Stimulated activated naive CD8-positive, alpha-beta T cell treated with anti-CD3 and anti-CD28 coated beads, Interleukin-15, Interleukin-2, amounts not matched to agents 100 ng/mL and 50 ng/mL, for 24 hours (primary cell): ENCODE results near the gene RTN4R.
"Not testable (repeated sequence)": the region's sequence is repeated elsewhere in the genome, so short reads cannot be mapped to it uniquely, and the experiment has no call there.

ENCODE experiments used
- H3K27ac Mint-ChIP-seq: one replicate; pipeline ENCODE4 v1.8.0; 2021; ENCODE audit warnings: mild to moderate bottlenecking, mixed read lengths
- H3K27me3 Mint-ChIP-seq: one replicate; pipeline ENCODE4 v1.8.0; 2021; ENCODE audit warnings: mixed read lengths
- H3K36me3 Mint-ChIP-seq: one replicate; pipeline ENCODE4 v1.8.0; 2021; ENCODE audit warnings: low read depth, mixed read lengths
- H3K4me1 Mint-ChIP-seq: one replicate; pipeline ENCODE4 v1.8.0; 2021; ENCODE audit warnings: low read depth, mixed read lengths
- H3K4me3 Mint-ChIP-seq: one replicate; pipeline ENCODE4 v1.8.0; 2021; ENCODE audit warnings: mild to moderate bottlenecking, mixed read lengths
- H3K9me3 Mint-ChIP-seq: one replicate; pipeline ENCODE4 v1.8.0; 2021; ENCODE audit warnings: mixed read lengths

RTN4R gene

GRCh38 chr22:20271114-20271994 is 3.2 kb upstream of the RTN4R start:
- Mint-ChIP-seq H3K4me1 (peaks cover 5% of the 10 kb centered on the region), H3K9me3 (no peaks in the 10 kb centered on the region), H3K27me3 (no peaks in the 10 kb centered on the region), H3K27ac (no peak overlapping the region), H3K4me3 (no peak overlapping the region), H3K36me3 (no peaks in the 10 kb centered on the region)

DNA sequence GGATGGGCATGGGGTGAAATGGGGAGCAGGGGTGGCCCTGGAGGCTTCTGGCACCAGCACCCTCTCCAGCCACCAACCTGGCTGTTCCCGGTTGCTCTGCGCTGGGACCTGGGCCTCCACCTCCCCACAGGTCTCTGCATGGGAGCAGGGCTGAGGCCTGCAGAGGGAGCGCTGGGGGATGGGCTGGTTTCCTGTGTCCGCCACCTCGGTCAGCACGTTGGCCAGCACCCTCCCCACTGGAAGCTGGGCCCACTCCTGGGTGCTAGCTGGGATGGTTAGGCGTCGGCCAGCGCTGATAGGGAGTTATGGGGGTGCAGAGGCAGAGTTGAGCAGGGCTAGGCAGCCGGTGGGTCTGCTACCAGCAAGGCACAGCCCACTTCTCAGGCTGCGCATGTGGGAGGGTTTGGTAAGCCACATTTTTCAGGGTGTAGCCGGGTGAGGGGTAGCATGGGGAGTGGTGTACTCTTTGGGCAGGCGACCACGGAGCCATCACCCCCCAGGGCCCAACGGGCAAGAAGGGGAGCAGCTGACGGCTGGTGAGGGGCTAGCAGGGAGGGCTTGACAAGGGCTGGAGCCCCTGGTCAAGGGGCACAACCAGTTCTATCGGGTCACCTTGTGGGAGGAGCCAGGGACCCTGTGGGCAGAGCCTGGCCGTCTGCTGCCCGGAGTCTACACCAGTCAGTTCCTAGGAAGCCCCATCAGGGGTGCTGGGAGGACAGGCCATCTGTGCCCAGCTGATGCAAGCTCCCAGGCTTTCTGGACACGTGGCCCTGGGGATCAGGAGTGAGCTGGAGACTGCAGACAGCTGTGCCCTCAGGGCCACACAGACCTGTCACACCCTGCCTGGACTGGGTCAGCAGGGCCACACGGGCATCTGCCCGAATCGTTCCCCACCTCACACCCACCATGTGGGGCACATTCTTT is 2.3 kb upstream of the RTN4R start:
- not testable (repeated sequence) for H3K27me3 Mint-ChIP-seq, H3K4me3 Mint-ChIP-seq, H3K9me3 Mint-ChIP-seq, H3K27ac Mint-ChIP-seq, H3K4me1 Mint-ChIP-seq, H3K36me3 Mint-ChIP-seq

DNA sequence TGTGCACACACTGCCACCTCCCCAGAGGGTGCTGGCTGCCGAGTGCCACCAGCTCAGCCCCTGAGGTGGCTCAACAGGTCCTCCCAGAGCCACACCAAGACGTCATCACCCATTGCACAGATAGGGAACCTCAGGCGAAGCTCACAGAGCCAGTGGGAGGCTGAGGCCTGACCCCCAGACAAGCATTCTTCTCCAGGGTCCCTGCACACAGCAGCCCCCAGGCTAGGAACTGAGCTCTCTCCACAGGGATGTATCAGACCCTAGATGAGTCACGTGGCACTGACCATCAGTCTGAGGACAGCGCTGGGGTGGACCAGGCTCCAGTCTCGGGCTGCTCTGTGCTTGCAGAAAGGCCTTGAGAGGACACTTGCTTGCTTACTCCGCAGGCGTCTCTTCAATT is 1.6 kb upstream of the RTN4R start:
- H3K27ac Mint-ChIP-seq, H3K4me1 Mint-ChIP-seq, H3K36me3 Mint-ChIP-seq, H3K4me3 Mint-ChIP-seq, H3K27me3 Mint-ChIP-seq, H3K9me3 Mint-ChIP-seq: not testable (repeated sequence)

DNA sequence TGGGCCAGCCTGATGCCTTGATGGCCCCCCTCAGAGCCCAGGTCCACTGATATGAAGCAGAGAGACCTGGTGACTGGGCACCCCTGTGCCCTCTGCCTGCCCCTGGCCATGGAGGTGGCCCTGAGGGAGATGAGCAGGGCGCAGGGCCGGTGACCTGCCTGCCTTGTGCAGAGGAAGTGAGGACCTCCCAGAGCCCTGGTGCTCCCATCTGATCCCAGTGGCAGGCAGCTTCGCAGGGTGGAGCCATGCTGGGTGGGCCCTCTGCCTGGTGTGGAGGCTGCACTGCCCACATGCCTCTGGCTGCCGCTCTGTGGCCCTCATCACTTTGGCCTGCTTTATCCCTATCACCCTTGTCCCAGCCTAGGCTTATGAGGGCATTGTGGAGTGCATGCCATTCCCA is 1.1 kb upstream of the RTN4R start:
- not testable (repeated sequence) for H3K4me1 Mint-ChIP-seq, H3K9me3 Mint-ChIP-seq, H3K36me3 Mint-ChIP-seq, H3K27ac Mint-ChIP-seq, H3K4me3 Mint-ChIP-seq, H3K27me3 Mint-ChIP-seq

DNA sequence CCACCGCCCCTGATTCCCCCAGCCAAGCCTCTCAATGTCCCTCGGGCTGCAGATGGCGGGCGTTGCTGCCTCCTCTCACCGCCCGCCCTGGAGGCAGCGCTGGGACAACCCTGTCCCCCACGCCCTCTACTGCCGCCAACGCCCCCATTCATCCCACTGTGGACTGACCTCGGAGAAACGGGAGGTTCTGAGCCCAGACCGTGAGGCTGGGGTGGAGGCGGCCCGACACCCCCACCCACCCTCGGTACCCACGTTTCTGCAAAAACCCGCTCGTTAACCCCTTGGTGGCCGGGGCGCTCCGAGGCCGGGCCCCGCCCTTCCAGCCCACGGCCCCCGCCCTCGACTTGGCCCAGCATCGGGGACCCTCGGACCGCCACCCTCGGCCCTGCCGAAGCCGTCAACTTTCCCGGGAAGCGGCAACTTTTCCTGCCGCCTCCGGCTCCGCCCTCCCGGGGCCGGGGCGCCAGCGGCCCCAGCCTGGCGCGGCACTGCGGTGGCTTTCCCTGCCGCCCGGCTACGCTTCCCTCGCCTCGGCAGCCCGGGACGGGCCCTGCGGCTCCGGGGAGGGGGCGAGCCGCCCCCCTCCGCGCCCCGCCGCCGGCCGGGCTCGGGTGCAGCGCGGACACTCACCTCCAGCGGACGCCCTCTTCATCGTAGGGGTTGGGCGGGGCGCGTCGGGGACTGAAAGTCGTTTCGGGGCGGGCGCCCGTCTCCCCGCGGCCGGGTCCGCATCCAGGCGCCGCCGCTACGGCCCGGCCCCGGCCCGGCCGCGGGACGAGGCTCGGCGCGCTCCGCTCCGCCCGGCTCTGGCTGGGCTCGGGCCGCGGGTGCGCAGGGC is 458 bp downstream of the RTN4R start:
- no peaks in the 10 kb centered on the region for H3K27me3 Mint-ChIP-seq
- no peaks in the 10 kb centered on the region for H3K36me3 Mint-ChIP-seq
- H3K4me3 Mint-ChIP-seq: peak overlapping the region; percentile 10
- peaks cover 5% of the 10 kb centered on the region for H3K4me1 Mint-ChIP-seq
- no peak overlapping the region for H3K27ac Mint-ChIP-seq
- no peaks in the 10 kb centered on the region for H3K9me3 Mint-ChIP-seq

GRCh38 chr22:20266667-20267440 is 1.3 kb downstream of the RTN4R start:
- not testable (repeated sequence) for H3K4me1 Mint-ChIP-seq, H3K36me3 Mint-ChIP-seq, H3K9me3 Mint-ChIP-seq, H3K27ac Mint-ChIP-seq, H3K27me3 Mint-ChIP-seq
- H3K4me3 Mint-ChIP-seq: peak overlapping the region; percentile 37

DNA sequence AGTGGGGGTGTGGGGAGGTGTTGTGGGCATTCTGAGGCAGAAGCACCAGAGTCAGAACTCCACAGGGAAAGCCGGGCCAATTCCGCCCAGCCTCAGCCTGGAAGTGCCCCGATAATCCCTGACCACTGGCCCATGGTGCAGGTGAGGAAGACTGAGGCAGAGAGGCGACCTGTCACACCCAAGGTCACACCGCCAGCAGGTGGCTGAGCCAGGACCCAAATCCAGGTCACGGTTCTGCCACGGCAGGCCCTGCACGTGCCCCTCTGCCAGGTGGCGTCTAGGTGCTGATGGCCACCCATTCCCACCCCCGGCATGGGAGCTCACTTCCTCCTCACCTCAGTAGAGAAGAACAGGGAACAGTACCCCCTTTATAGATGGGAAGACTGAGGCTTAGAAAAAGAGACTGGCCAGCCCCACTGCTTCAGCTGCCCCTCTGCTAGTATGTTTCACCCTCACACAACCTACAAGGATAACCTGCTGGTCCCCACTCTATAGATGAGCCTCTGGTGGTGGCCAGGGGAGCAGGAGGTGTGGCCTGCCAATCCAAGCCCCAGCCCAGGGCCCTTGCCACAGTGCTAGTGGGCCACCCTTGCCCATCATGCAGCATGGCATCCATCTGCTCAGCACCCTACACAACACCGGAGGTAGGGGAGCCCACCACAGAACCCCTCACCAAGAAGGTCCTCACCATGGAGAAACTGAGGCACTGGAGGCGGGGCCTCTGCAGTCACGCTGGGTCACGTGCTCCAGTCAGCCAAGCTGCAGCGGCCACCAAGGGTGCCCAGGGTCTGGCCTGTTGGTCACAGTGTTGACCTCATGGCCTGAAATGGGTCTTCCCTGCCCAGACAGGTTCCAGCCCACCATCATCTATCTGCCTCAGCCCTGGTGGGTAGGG is 2.1 kb downstream of the RTN4R start:
- not testable (repeated sequence) for H3K4me3 Mint-ChIP-seq, H3K36me3 Mint-ChIP-seq, H3K27me3 Mint-ChIP-seq, H3K9me3 Mint-ChIP-seq, H3K4me1 Mint-ChIP-seq, H3K27ac Mint-ChIP-seq

DNA sequence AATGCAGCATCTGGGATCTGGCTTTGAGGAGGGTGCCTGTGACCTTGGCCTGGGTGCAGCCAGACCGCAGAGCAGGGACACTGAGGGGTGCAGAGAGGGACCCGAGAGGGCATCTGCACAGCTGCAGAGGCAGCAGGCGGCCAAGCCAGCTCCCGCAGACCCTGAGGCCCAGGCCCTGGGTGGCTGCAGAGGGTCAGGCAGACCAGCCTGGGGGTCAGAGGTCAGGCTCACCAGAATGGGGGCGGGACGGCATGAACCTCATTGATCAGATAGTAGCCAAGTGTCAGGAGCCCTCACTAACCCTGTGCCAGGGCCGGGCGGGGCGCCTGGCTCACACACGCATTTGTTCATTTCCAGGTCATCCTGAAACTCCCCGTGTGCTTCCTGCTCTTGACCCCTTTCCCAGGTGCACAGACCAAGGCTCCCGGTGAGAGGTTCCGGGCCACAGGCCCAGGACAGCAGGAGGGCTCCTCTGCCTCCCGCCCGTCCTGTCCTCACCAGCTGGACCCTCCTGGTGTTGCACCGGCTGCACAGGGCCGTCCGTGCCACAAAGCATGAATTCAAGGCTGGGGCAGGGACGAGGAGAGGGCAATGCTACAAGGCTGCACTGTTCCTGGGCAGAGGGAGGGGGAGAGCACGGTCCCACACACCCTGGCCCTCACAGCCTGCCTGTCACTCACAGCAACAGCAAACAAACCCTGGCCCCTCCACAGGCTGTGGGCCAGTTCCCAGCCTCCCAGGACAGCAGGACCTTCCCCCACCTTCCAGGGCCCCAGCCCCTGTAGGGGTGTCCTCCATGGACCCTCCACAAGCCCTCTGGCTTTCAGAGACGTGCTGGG is 3.3 kb downstream of the RTN4R start:
- Mint-ChIP-seq H3K27ac (no peak overlapping the region), H3K4me3 (no peak overlapping the region), H3K27me3 (no peaks in the 10 kb centered on the region), H3K9me3 (no peaks in the 10 kb centered on the region), H3K4me1 (peaks cover 5% of the 10 kb centered on the region), H3K36me3 (no peaks in the 10 kb centered on the region)

GRCh38 chr22:20263404-20264281 is 4.5 kb downstream of the RTN4R start:
- H3K27ac Mint-ChIP-seq, H3K36me3 Mint-ChIP-seq, H3K4me1 Mint-ChIP-seq, H3K27me3 Mint-ChIP-seq, H3K4me3 Mint-ChIP-seq, H3K9me3 Mint-ChIP-seq: not testable (repeated sequence)

DNA sequence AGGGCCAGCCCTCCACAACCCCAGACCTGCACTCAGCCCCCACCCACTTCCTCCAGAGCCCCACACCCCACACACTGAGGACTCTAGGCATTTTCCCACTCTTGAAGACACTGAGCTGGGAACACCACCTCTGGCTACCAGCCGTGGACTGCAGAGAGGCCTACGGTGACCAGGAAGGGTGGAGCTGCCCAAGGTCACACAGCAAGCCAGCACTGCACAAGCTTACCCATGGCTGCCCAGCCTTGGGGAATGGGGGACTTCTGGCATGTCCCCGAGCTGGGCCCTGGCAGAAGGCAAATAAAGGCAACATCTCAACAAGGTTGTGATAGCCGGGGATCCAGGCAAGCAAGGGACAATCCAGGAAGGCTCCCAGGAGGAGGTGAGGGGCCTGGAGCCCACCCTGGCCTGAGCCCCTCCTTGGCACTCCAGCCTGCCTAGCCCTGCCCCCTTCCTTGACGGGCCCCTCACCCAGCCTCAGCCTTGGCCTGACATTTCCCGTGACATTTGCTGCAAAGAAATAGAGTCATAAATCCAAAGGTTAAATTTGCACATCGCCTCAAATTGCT is 5.5 kb downstream of the RTN4R start:
- Mint-ChIP-seq H3K27me3 (no peaks in the 10 kb centered on the region), H3K4me1 (no peaks in the 10 kb centered on the region), H3K27ac (no peak overlapping the region), H3K4me3 (no peak overlapping the region), H3K36me3 (no peaks in the 10 kb centered on the region), H3K9me3 (no peaks in the 10 kb centered on the region)

GRCh38 chr22:20261848-20262581 is 6.1 kb downstream of the RTN4R start:
- H3K9me3 Mint-ChIP-seq: no peaks in the 10 kb centered on the region
- H3K4me3 Mint-ChIP-seq: no peak overlapping the region
- no peaks in the 10 kb centered on the region for H3K27me3 Mint-ChIP-seq
- no peaks in the 10 kb centered on the region for H3K4me1 Mint-ChIP-seq
- no peaks in the 10 kb centered on the region for H3K36me3 Mint-ChIP-seq
- no peak overlapping the region for H3K27ac Mint-ChIP-seq
